Measurements from ENCODE around the gene LSM7.

Gene LSM7

GRCh38 chr19:2338055-2338615 is 9.7 kb upstream of the LSM7 start:
- DNase-seq (ENCODE audit: low spot score), result no peak

GRCh38 chr19:2337329-2337707 is 8.9 kb upstream of the LSM7 start:
- no peak for DNase-seq (ENCODE audit: low spot score)

DNA sequence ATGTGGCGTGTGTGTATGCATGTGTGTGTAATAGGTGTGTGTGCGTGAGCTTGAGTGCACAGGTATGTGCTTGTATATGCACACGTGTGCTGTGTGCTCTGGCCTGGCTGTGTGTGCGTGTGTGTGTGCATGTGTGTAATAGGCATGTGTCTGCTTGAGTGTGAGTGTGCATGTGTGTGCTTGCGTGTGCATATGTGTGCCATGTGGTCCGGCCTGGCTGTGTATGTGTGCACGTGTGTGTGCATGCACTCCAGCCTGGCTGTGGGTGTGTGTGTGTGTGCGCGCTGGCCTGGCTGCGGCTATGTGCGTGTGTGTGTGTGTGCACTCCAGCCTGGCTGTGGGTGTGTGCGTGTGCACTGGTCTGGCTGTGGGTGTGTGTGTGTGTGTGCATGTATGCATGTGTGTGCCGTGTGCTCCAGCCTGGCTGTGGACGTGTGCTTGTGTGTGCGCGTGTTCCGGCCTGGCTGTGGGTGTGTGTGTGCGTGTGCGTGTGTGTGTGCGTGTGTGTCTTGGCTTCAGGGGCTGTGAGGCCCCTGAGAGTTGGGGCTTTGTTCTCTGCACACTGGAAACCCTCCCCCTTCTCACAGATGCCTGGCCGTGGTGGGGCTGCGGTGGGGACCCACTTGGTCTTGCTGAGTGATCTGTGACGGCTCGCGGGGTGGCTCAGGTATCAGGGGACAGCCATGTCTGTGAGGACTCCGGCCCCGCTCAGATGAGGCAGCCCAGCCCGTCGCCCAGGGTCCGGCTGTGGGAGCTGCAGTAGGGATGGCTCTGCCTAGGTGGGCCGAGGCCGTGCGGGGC is 8.3 kb upstream of the LSM7 start:
- no peak for DNase-seq (ENCODE audit: low spot score)

DNA sequence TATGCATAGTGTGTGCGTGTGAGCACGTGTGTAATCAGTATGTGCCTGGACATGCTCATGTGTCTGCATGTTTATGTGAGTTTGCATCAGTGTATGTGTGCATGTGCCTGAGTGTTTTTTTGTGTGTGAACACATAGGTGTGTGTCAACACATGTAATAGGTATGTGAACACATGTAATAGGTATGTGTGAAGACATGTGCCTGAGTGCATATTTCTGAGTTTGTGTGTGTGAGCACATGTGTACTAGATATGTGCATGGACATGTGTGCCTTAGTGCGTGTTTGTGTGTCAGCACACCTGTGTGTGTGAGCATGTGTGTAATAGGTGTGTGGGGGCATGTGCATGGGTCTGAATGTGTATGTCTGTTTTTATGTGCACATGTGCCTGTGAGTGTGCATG is 7.5 kb upstream of the LSM7 start:
- DNase-seq (ENCODE audit: low spot score), result no peak

GRCh38 chr19:2334986-2335846 is 6.8 kb upstream of the LSM7 start:
- no peak for DNase-seq (ENCODE audit: low spot score)

- DNase-seq (ENCODE audit: low spot score), result no peak
Observed at GRCh38 chr19:2334426-2334825, 6.0 kb upstream of the LSM7 start.

DNA sequence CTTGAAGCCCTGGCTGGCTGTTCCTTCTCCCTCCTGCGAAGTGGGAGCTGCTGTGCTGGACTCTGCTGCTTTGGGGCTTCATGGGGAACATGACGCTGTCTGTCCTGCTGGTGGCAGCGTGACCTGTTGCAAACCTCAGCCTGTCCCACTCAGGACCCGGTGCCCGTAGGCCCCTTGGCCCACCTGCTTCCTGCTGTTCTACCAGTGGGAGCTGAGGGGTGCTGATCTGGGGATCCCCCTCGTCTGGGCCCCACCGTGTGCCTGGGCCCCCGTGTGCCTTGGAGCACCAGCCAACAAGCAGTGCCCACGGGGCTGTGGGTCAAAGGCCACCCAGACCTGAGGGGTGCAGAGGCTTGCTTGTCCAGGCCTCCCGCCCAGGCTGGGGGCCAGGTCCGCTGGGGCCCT is 5.4 kb upstream of the LSM7 start:
- no peak for DNase-seq (ENCODE audit: low spot score)

DNA sequence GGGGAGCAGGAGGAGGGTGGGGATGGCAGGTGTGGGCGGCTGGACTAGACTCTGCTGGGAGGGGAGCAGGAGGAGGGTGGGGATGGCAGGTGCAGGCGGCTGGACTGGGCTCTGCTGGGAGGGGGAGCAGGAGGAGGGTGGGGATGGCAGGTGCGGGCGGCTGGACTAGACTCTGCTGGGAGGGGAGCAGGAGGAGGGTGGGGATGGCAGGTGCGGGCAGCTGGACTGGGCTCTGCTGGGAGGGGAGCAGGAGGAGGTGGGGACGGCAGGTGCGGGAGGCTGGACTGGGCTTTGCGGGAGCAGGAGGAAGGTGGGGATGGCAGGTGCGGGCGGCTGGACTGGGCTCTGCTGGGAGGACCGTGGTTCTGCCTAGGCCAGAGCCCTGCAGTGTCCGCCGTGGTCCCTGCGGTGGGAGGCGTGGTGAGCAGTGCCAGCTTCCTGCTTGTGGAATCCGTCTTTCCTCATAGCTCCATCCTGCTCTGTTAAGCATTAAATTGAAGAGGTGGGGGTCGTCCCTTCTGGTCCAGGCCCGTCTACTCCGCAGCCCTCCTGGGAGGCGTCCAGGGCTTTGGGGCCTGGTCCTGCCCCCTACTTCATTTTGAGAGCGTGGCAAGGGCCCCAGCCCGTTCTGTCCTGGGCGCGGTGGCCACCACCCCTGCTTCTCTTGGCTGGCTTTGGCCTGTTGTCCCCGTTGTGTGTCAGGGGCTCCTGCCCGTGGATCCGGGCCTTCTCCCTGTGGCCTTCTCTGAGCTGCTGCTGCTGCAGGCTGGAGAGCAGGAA is 4.8 kb upstream of the LSM7 start:
- no peak for DNase-seq (ENCODE audit: low spot score)

DNA sequence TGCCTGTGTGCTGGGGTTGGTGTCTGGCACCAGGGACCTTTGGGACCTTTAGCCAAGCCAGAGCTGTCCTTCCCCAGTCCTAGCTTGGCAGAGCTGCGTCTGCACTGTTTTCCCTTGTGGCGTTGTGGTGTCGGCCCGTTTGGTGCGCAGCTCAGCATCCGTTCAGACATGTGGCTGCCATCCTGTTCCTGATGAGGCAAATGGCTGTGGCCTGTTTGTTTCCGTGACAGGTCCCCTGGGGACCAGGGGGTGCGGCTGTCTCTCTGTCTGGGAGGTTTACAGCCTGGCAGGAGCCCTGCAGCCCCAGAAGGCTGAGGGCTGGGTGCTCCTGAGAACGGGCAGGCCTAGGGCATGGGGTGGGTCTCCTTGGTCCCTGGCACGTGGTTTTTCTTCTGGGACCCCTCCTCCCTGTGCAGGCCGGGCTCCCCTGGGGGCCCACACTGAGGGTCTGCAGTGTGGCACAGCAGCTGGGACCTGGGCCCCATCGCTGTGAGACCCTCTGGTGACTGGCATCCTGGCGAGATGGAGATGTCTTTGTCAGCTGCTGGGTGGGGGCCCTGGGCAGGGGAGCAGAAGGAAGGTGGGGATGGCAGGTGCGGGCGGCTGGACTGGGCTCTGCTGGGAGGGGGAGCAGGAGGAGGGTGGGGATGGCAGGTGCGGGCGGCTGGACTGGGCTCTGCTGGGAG is 4.1 kb upstream of the LSM7 start:
- no peak for DNase-seq (ENCODE audit: low spot score)

DNA sequence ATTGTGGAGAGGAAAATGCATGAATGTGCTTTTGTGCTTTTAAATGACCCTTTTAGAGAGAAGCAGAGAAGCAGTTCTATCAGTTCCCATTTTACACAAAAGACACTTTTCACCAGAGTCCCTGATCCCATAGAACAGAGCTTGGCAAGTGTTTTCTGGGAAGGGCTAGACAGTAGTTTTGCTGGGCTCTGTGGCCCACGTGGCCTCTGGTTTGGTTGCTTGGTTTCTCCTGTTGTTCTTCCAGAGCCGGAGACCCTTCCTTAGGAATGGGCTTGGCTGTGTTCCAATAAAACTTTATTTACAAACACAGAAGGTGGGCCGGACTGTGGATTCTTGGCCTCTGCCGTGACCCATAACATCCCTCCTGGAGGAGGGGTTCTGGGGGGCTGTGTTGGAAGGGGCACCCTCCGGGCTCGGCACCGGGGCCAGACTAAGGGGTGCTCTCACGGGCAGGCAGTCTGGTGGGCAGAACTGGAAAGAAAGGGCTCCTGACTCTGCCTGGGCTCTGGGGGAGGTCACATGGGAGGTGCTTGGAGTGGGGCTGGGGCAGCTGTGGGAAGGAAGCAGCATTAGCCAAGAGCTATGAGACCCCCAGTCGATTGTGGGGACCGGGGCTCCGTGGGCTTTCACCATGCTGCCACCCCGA is 3.3 kb upstream of the LSM7 start:
- peak; percentile 67 for DNase-seq (ENCODE audit: low spot score)

- no peak for DNase-seq (ENCODE audit: low spot score)
Observed at GRCh38 chr19:2330632-2331284, 2.4 kb upstream of the LSM7 start.

GRCh38 chr19:2330255-2330631 is 1.9 kb upstream of the LSM7 start:
- DNase-seq (ENCODE audit: low spot score), result no peak

DNA sequence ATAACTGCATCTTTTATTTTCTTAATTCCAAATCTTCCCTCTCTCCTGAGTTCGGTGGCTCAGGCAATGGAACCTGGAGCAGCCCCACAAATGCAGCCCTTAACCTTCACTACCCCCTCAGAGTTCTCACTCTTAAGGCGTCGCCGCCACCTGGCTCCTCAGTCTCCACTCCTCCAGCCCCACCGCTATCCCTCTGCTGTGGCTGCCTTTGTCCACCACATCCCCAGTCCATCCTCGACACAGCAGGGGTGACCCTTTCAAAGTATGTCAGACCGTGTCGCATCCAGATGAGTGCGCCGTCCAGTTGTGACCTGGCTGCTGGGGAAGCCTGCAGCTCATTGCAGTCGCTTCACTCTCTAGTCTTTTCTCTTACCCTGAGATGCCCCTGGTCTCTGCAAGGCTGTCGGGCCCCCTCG is 1.1 kb upstream of the LSM7 start:
- no peak for DNase-seq (ENCODE audit: low spot score)

GRCh38 chr19:2329149-2329478 is 728 bp upstream of the LSM7 start:
- no peak for DNase-seq (ENCODE audit: low spot score)

DNA sequence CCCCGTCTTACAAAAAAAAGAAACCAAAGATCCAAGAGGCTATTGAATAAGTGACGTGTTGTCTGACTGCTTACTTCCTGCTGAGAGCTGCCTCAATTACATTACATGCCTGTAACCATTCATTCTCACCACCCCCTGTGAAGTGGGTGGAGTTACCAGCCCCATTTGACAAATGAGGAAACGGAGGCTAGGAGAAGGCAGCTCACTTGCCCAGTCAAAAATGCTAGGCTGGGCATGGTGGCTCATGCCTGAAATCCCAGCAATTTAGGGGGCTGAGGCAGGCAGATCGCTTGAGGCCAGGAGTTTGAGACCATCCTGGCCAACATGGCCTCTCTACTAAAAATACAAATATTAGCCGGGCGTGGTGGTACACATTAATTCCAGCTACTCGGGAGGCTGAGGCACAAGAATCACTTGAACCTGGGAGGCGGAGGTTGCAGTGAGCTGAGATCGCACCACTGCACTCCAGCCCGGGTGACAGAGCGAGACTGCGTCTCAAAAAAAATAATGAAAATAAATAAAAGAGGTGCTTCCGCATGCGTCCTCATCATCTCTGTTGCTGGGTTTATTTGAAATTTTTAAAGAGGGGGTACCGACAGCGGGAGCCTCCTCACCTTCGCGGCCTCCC is 499 bp downstream of the LSM7 start:
- peak; percentile 76 for DNase-seq (ENCODE audit: low spot score)

GRCh38 chr19:2326699-2327360 is 1.6 kb downstream of the LSM7 start:
- peak; percentile 60 for DNase-seq (ENCODE audit: low spot score)

DNA sequence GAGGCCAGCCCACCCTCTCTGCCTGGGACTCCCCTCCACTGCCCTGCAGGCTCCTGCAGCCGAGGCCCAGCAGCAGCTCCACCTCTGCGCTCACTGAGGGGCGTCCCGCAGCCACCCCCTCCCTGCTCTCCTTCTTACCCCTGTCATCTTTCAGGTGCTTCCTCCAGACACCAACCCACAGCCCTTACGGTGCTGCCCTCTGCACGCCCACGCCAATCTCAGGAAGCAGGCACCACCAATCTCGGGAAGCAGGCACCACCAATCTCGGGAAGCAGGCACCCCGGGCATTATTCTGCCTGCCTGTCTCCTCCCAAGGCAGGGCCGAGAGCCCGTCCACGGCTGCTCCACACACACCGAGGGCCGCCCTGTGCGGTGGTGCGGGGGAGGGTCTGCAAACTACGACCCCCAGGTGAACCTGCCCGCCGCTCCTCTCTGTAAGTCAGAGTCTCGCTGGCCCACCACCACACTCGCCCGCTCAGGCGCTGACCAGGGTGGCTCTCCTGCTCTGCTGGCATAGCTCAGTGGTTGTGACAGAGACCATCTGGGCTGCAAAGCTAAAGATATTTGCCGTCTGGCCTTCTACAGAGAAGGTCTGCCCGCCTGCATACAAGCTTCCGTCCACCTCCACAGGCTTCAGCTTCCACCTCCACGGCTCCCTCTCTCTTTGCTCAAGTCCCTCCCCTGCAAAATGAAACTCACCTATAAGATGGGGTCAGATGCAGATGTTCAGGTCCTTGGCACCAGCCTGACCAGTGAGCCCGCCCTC is 2.9 kb downstream of the LSM7 start:
- no peak for DNase-seq (ENCODE audit: low spot score)

GRCh38 chr19:2324220-2324948 is 4.0 kb downstream of the LSM7 start:
- DNase-seq (ENCODE audit: low spot score), result no peak
